RKO (cell line): Measurements from ENCODE around the gene SMPD2.

Experiments used
- DNase-seq: peaks from one replicate; pipeline ENCODE4 v3.0.0-alpha.2; 2016; ENCODE audit warnings: low spot score

SMPD2 gene

GRCh38 chr6:109447087-109447486, 6.6 kb downstream of the SMPD2 start:
- DNase-seq, result no peak

GRCh38 chr6:109447878-109448555, 7.5 kb downstream of the SMPD2 start:
- no peak for DNase-seq

- DNase-seq, result no peak
These were observed 8.1 kb downstream of the SMPD2 start for GRCh38 chr6:109448615-109449014.

- DNase-seq, result no peak
These were observed 8.7 kb downstream of the SMPD2 start for GRCh38 chr6:109449064-109449794.

- DNase-seq, result no peak
These were observed 9.5 kb downstream of the SMPD2 start for GRCh38 chr6:109449795-109450673.

GRCh38 chr6:109450801-109451200, 10.3 kb downstream of the SMPD2 start:
- DNase-seq, result no peak

GRCh38 chr6:109451376-109451775, 10.9 kb downstream of the SMPD2 start:
- DNase-seq, result no peak

- DNase-seq, result no peak
These were observed 11.7 kb downstream of the SMPD2 start for GRCh38 chr6:109452181-109452580.

GRCh38 chr6:109453156-109453555, 12.6 kb downstream of the SMPD2 start:
- no peak for DNase-seq

- DNase-seq, result no peak
These were observed 13.3 kb downstream of the SMPD2 start for GRCh38 chr6:109453594-109454495.

GRCh38 chr6:109454496-109455436, 14.2 kb downstream of the SMPD2 start:
- peak; percentile 28 for DNase-seq

- peak; percentile 83 for DNase-seq
These were observed 15.1 kb downstream of the SMPD2 start, which contains the start of gene MICAL1 for GRCh38 chr6:109455437-109456110. Gene MICAL1 (minus strand): TSS chr6:109455772. CDS start chr6:109454196, 1,576 bp downstream.

GRCh38 chr6:109456111-109456583, 15.6 kb downstream of the SMPD2 start:
- DNase-seq, result no peak

- DNase-seq, result no peak
These were observed 16.4 kb downstream of the SMPD2 start for GRCh38 chr6:109456710-109457561.

GRCh38 chr6:109457562-109457996, 17.1 kb downstream of the SMPD2 start:
- no peak for DNase-seq

- no peak for DNase-seq
These were observed 18.4 kb downstream of the SMPD2 start for GRCh38 chr6:109458774-109459531.

- DNase-seq, result no peak
These were observed 19.8 kb downstream of the SMPD2 start for GRCh38 chr6:109460161-109460829.
